Measurements from ENCODE around the gene WDFY4.

- no peak for TF ChIP-seq POLR2A (IDR thresholded peaks at IDR 0.05; ENCODE audit: low read depth, low read length)
- no peak for TF ChIP-seq POLR2AphosphoS5 (IDR thresholded peaks at IDR 0.05; ENCODE audit: low read depth, low read length)
- TF ChIP-seq TAF1 (IDR thresholded peaks at IDR 0.05; ENCODE audit: low read depth, low read length) = no peak
- TF ChIP-seq POU2F2 (IDR thresholded peaks at IDR 0.05; ENCODE audit: low read depth, low read length) = no peak
- TF ChIP-seq SPI1 (IDR thresholded peaks at IDR 0.05; ENCODE audit: low read depth, low read length) = no peak
- no peak for TF ChIP-seq PAX5 (IDR thresholded peaks at IDR 0.05; ENCODE audit: insufficient read depth, low read length, severe bottlenecking)
These were observed 256.9 kb downstream of the WDFY4 start for GRCh38 chr10:48941427-48942075.

All from GM12891 (cell line).